ENCODE measurements around the gene TMEM229A. TPM values are rescaled to one million over a fixed set of nuclear protein-coding genes. Genes with fewer than 3 reads are reported as not detected.
"Not testable (repeated sequence)": the region's sequence is repeated elsewhere in the genome, so short reads cannot be mapped to it uniquely, and the experiment has no call there.

TMEM229A gene
- total RNA-seq, 4 donors from 2014 or later = 0.27 to 0.49 TPM; not detected in 2

DNA sequence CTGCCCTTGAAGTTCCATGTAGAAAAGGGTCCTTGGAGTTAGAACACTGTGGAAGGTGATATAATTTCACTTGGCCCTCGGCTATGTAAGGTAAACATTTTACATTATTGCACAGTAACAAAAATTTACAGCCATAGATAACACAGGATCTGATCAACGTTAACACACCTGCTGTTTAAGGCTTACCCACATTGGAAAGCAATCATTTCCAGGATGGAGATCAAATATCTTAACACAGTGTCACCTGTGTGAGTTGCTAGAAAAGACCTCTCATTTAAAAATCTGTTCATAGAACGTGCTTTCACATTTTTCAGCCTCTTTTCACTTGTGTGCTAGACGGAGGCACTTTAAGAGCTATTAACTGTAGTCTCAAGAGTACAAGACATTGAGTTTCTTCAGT is 1.9 kb downstream of the TMEM229A start:
- Histone ChIP-seq H3K36me3 (no peaks in the 10 kb centered on the region), H3K27me3 (no peaks in the 10 kb centered on the region), H3K4me3 (replicated peaks in 1 of 3) (no peak overlapping the region), H3K9me3 (no peaks in the 10 kb centered on the region), H3K4me1 (peaks cover 4 to 13% of the 10 kb centered on the region in 2 donors), H3K27ac (no peak overlapping the region)
- DNase-seq = no peak
- TF ChIP-seq POLR2A (IDR thresholded peaks at IDR 0.05) (no peak), CTCF (IDR thresholded peaks at IDR 0.05) (no peak)
- intact Hi-C loops (cut with DNase I) = no loop called here
- 71 to 73% methylated on average over 4 of the region's 4 CpGs for WGBS, 2 donors

DNA sequence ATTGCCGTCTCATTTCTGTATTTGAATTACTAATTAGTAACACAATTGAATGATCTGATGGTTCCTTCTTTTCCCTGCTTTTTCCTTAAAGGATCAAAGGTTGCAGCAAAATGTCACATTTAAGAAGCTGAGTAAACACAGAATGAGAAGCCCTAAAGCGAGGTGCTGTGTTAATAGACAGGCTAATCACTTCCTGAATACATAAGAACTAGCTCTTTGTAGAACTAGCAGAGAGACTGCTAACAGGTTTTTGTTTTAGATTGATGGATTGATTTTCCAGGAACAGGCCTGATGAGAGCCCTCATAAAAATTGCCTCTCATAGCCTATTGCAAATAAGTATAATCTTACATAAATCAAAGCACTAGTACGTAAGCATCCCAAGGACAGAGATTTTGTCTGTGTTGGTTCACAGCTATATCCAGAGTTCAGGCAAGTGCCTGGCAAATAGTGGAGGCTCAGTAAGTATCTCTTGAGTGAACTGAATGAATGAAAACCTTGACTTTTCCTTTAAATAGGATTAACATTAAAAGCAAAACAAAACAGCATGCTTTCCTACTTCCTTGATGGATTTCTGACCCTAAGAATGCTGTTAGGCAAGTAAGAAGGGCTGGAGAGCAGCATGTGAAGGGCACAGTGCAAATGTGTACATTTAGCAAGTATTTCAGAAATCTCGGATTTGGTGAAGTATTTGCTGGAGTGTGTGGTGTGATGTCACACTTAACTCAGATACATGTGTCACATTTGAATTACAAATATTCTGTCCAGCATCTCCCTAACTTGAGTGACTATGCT is 3.3 kb downstream of the TMEM229A start:
- DNase-seq = no peak
- Histone ChIP-seq H3K27ac (no peak overlapping the region), H3K4me1 (peaks cover 4 to 13% of the 10 kb centered on the region in 2 donors), H3K4me3 (replicated peaks in 1 of 3) (no peak overlapping the region), H3K36me3 (no peaks in the 10 kb centered on the region), H3K9me3 (no peaks in the 10 kb centered on the region), H3K27me3 (no peaks in the 10 kb centered on the region)
- intact Hi-C loops (cut with DNase I) = no loop called here
- TF ChIP-seq CTCF (IDR thresholded peaks at IDR 0.05) (no peak), POLR2A (IDR thresholded peaks at IDR 0.05) (no peak)
- WGBS, 2 donors = 84 to 85% methylated on average over 4 of the region's 4 CpGs

GRCh38 chr7:124027236-124027635 is 5.6 kb downstream of the TMEM229A start:
- H3K27ac ChIP-seq = no peak overlapping the region
- 94 to 98% methylated on average over 1 of the region's 1 CpG for WGBS, 2 donors
- intact Hi-C loops (cut with DNase I) = no loop called here
- DNase-seq = no peak
- H3K4me3 ChIP-seq (replicated peaks in 1 of 3) = no peak overlapping the region
- H3K4me1 ChIP-seq = peaks cover 4 to 5% of the 10 kb centered on the region in 2 donors
- H3K27me3 ChIP-seq = no peaks in the 10 kb centered on the region
- H3K36me3 ChIP-seq = no peaks in the 10 kb centered on the region
- H3K9me3 ChIP-seq = no peaks in the 10 kb centered on the region
- TF ChIP-seq POLR2A (IDR thresholded peaks at IDR 0.05) = no peak
- TF ChIP-seq CTCF (IDR thresholded peaks at IDR 0.05) = no peak

DNA sequence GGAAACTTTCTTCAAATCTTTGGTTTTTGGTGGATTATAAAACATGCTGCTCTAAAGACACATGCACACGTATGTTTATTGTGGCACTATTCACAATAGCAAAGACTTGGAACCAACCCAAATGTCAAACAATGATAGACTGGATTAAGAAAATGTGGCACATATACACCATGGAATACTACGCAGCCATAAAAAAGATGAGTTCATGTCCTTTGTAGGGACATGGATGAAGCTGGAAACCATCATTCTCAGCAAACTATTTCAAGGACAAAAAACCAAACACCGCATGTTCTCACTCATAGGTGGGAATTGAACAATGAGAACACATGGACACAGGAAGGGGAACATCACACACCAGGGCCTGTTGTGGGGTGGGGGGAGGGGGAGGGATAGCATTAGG is 8.5 kb downstream of the TMEM229A start:
- H3K36me3 ChIP-seq; H3K4me3 ChIP-seq (replicated peaks in 1 of 3); H3K4me1 ChIP-seq; H3K27me3 ChIP-seq; H3K27ac ChIP-seq; DNase-seq; intact Hi-C loops (cut with DNase I); H3K9me3 ChIP-seq: not testable (repeated sequence)
- WGBS, 2 donors = 89 to 93% methylated on average over 3 of the region's 3 CpGs

GRCh38 chr7:124022551-124022950 is 10.3 kb downstream of the TMEM229A start:
- intact Hi-C loops (cut with DNase I) = no loop called here
- no peaks in the 10 kb centered on the region for H3K9me3 ChIP-seq
- no peak for DNase-seq
- no peaks in the 10 kb centered on the region for H3K27me3 ChIP-seq
- 52 to 57% methylated on average over 1 of the region's 1 CpG for WGBS, 2 donors
- no peak overlapping the region for H3K27ac ChIP-seq
- no peak for TF ChIP-seq CTCF (IDR thresholded peaks at IDR 0.05)
- H3K4me3 ChIP-seq (replicated peaks in 1 of 3) = no peak overlapping the region
- H3K36me3 ChIP-seq = no peaks in the 10 kb centered on the region
- H3K4me1 ChIP-seq = no peaks in the 10 kb centered on the region

Measured in thyroid gland (tissue), 4 donors.